ENCODE results near the gene SOX12.
A peak's percentile ranks its signal among the peaks of the same experiment; 100 is the strongest.

The SOX12 gene

DNA sequence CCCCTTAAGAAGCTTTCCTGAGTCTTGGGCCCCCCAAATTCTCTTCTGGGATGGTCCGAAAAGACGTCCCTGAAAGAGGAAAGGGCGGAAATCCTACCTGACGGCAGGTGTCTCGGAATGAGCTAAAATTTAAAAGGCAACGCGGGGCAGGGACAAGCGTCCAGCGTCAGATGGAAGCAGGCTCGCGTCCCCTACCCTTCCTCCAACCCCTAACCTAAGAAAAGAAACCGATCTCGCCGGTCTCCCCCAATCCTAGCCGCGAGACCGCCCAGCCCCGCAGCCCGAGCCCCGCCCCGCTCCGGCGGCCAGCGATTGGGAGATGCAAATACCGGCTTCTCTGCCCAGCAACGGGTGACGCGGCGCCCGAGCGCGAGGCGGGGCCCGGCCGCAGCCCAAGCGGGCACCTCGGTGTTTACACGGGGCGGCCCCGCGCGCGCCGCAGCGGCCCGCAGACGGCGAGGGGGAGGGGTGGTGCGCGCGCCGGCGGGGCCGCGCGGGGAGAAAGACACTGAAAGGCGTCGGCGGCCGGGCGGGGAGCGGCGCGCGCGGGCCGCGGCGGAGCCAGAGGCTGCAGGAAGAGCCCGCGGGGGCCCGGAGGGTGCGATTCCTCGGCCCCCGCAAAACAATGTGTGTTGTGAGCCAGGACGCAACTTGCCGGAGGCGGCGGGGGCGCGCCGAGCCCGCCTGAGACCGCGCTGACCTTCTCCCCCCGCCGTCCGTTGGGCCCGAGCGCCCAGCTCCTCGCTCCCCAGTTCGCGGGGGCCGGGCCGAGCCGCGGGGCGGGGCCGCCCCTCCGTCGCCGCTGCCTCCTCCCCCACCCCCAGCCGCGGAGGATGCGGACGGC lies at the start of gene SOX12:
SOX12 (plus strand) TSS at position 508 of the 844 bp plus-strand sequence. CDS start 373 bp downstream, outside the sequence.
- peak; percentile 98 for DNase-seq

DNA sequence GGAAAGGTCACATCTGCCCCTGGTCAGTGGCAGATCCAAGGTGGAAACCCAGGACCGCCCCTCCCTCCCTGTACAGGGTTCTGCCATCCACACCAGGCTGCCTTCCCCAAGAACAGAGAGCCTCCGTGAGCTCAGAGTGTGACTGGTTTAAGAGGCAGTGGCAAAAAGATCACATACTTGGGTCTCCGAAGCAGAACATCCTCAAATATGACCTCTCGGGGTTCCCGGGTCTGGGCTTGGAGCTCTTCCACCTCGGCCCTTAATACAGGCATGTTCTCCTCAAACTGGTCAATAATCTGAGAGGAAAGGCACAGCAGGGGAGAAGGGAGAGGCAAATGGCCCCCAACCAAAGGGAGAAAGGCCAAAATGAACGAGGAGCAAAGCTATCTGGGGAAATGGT lies 49.6 kb upstream of the SOX12 start:
- no peak for DNase-seq

DNA sequence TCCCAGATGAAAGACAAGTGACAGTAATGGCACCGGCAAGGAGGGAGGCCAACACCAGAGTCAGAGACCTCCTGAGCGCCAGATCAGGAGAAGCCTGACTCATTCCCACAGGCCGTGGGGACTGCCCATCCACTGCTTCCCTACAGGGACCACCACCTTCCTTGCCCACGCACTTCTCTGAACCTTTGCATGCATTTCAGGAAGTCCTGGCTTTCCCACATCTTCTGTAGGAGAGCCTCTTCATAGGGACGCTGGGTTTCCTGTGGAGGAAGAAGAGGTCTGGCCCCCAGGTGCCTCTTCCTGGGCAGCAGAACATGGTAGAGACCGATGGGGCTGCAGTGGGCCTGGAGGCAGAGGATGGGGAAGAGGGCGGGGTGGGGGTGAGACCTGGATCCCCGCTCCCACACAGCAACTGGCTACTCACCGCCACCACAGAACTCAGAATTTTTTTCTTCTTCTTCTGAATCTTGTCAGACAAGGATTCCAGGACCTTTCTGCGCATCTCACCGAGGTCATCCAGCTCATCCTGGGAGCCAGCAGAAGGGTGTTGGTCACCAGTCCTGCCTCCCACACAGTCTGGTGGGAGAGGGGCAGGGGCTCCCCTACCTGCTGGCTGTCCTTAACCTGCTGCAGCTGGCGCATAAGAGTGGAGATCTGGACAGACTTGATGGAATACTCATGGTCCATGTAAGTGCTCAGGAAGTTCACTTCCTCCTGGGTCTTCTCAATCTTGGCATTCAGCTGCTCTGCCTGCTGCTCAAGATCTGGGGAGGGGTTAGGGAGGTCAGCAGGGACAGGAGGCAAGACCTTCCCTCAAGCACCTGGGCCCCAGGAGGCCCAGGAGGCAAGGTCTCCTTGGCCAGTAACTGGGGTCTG lies 48.5 kb upstream of the SOX12 start:
- no peak for DNase-seq

DNA sequence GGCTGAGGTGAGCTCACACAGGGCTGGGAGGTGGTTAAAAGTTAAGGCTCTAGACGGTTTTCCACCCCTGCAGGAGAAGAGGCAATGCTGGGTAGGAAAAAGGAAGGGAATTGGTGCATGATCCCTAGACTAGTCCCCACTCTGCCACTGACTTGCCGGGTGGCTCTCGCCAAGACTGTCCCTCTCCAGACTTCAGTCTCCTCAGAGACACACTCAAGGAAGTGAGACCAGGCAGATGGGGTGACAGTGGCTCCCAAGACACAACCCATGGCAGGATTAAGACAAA lies 47.9 kb upstream of the SOX12 start:
- no peak for DNase-seq

DNA sequence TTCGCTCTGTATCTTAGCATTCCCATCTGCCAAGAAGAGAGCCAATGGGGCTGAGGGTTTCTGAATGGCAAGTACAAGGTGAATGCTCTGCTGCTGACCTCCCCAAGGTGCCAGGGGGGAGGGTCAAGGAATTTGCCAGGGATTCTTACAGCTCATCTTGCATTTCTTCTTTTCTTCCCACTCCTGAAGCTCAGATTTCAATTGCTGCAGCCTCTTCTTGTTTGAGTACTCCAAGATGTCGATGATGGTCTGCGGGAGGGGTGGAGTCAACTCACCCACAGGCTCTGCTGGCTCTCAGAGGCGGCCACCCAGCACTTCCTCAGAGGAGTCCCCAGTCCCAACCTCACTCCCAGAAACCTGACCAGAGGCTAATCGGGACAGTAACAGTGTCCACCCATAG lies 47.2 kb upstream of the SOX12 start:
- no peak for DNase-seq

DNA sequence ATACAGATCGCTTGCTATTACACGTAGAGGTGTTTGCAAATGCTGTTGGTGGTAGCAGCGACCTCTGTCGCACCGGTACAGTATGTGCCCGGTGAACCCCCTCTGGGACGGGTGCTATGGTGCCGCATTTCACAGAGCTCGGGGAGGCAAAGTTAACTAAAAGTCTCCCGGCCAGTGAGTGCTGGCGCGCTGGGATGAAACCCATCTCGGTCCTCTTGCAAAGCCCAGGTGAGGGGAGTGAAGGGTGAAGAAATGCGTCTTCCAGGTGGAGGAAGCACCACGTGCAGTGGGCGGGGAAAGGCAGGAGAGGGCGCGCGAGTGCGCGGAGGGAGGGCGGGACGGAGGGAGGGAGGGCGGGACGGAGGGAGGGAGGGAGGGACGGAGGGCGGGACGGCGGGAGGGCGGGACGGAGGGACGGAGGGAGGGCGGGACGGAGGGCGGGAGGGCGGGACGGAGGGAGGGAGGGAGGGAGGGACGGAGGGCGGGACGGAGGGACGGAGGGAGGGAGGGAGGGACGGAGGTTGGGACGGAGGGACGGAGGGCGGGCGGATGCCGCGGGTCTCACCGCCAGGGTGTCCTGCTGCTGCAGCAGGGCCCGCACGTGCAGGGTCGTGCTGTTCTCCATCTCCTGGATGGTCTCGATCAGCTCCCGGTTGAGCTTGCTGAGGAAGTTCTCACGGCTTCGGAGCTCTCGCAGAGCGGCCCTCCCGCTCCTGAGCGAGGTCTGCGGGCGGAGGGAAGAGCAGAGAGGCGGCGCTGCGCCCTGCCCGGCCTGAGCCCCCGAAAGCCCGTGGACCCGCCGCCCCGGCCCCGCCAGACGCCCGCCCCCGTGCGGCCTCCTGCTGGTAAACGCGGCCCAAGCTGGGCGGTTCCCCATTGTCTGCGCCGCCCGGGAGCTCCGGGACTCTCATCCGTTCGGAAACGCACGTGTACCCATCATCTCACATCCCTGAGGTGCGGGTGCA lies 46.5 kb upstream of the SOX12 start:
- DNase-seq: no peak

DNA sequence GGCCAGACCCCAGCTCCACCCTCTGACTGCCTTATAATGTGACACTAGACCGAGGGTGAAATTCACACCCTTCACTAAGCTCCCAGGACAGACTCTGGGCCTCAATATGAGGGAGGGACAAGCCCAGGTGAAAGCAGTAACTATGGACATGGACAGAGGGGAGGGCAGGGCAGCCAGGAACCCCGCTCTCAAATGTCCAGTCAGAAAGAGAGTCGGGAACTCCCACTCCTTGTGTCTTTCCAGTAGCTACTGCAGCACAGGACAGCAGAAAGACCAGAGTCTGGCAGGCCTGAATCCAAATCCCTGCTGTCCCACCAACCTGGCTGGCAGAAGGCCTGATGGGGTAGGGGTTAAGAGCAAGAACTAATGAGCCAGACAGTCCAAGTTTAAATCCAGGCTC lies 41.2 kb upstream of the SOX12 start:
- DNase-seq: no peak

DNA sequence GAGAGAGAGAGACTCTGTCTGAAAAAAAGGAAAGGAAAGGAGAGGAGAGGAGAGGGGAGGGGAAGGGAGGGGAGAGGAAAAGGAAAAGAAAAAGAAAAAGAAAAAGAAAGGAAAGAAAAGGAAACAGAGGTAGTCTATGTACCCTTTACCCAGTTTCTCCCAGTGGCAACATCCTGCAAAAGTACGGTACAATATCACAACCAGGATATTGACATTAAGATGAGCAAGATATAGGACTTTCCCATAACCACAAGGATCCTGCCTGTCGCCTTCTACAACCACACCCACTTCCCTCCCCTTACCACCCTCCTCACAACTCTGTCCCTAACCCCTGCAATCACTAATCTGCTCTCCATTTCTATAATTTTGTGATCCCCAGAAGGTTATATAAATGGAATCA lies 38.8 kb upstream of the SOX12 start:
- DNase-seq: no peak

DNA sequence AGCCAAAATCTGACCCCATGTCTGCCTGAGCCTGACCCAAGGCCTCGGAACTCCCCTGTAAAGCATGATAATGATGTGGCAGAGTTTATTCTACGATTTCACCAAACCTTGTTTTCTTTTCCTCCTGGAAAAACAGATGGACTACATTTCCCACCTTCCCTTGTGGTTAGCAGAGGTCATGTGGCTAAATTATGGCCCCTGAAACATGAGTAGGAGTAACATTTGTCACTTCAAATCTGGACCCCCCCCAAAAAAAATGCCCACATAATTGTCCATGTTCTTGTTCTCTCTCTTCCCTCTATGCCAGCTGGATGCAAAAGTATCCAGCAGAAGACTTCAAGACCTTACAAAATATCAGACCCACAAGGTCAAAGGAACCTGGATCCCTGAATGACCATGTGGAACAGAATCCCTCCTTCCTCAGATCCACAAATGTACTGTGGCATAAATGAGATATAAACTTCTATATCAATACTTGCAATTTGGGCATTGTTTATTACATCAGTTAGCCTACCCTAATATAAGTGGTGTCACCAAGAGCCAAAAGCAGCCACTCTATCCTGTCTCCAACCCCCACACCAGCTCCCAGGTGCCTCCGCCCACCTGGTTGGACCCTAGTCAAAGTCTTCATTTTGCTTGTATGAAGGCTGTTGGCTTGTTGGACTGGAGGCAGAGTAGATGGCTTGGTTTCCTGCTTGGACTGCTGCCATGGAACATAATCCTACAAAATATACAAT lies 36.2 kb upstream of the SOX12 start:
- no peak for DNase-seq

DNA sequence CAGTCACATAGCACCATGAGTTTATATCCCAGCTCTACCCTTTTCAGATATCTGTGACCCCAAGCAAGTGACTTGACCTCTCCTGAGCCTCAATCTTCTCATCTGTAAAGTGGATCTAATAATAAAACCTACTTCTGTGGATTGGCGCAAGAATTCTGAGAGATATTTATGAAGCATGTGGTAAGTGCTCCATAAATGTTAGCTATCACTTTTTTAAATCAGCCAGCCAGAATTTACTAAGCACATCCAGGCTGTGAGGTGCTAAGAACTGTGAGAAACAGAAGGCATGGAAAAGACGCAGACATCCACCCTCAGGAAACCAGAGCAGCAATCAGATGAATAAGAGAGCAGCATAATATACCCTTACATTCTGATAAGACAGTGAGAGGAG lies 35.7 kb upstream of the SOX12 start:
- DNase-seq: no peak

DNA sequence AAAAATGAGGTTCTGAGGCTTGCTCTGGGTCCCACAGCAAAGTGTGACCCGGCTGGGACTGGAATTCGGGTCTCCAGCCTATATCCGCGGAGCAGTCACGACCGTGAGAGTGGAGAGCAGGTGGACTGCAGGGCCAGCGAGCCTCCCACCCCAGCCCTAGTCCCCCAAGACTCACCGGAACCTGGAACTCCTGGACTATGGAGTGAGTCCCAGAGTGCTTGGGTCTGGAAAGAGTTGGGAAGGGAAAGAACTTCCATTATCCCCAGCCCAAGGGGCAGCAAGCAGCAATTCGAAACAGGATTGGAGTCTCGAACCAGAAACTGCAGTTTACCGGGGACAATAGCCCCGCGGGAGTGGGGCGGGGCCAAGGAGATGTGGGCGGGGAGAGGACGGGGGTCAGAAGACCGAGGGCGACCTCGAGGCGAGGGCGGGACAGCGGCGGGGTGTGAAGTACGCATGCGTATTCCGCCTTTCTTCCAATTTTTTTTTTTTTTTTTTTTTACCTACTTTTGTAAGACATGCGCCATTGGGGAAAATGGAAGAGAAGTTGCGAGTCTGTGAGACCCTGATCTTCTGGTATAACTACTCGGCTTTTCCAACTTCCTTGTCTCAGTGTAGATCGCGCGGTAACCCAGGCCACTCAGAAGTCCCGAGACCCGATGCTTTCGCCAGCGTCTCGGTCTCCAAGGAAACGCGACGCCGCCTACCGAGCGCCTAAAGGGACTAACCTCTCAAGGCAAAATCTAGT lies 35.1 kb upstream of the SOX12 start, which contains the start of gene C20orf96:
C20orf96 (minus strand) TSS at position 667 of the 748 bp plus-strand sequence; CDS start at position 527, 140 bp downstream.
- peak; percentile 96 for DNase-seq

DNA sequence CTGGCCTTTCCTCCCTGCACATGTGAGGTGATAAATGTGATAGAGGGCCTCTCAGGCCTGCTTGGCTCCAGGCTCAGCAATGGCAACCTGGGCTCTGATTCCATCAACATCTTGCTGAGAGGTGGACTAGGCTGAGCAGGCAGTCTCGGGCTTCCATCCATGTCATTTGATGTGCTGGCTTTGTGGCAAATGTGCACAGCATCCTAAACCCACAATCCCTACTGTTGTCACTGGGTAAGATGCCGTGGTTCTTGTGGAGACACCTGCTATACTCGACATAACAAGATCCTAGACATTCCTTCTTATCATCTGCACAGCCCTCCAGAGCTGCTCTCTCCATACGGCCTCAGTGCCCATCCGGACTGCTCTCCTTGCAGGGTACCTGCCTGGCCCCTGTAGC lies 30.8 kb upstream of the SOX12 start:
- DNase-seq: no peak

DNA sequence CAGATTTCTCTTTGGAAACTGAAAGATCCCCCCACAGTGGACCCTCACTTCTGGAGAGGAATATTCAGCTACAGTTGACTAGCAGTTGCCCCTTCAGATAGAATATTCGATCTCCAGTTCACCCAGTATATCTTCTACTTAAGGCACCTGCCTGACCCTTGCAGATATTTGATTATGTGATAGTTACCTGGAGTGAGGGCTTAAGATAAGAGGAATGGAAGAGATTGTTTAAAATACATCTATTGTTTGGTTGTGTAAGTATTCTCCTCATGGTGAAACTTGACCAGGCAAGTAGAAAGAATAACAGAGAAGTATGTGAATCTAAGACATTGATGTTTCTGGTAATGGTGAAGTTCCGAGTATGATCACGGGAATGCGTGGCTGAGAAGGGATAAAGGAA lies 29.5 kb upstream of the SOX12 start:
- DNase-seq: no peak

DNA sequence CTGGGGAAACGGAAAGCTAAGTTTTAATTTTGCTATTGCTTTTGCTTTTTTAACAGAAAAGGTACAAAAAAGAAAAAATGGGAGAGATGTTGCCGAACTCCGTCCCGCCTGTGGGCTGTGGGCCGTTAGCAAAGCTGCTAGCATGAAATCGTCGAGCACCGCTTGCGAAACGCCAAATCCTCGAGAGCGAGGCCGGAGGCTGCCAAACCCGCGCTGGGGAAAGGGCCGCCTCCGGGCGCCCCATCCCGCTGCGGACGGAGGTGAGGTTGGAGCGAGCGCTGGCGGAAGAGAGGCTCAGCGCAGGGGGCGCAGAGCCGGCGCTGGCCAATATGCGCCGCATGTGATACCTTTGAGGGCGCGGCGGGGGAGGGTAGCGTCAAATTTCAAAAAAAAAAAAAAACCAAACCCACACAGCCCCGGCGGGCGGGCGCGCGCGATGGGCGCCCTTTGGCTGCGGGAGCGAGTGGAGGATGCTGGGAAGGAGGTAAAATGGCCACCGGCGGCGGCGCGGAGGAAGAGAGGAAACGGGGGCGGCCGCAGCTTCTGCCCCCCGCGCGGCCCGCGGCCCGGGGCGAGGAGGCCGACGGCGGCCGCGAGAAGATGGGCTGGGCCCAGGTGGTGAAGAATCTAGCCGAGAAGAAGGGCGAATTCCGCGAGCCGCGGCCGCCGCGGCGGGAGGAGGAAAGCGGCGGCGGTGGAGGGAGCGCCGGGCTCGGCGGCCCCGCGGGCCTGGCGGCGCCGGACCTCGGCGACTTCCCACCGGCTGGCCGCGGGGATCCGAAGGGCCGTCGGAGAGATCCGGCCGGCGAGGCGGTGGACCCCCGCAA lies 28.0 kb upstream of the SOX12 start, which contains the start of gene ZCCHC3:
ZCCHC3 (plus strand) TSS at position 473 of the 827 bp plus-strand sequence; CDS start at position 490, 17 bp downstream.
- DNase-seq: peak; percentile 95

DNA sequence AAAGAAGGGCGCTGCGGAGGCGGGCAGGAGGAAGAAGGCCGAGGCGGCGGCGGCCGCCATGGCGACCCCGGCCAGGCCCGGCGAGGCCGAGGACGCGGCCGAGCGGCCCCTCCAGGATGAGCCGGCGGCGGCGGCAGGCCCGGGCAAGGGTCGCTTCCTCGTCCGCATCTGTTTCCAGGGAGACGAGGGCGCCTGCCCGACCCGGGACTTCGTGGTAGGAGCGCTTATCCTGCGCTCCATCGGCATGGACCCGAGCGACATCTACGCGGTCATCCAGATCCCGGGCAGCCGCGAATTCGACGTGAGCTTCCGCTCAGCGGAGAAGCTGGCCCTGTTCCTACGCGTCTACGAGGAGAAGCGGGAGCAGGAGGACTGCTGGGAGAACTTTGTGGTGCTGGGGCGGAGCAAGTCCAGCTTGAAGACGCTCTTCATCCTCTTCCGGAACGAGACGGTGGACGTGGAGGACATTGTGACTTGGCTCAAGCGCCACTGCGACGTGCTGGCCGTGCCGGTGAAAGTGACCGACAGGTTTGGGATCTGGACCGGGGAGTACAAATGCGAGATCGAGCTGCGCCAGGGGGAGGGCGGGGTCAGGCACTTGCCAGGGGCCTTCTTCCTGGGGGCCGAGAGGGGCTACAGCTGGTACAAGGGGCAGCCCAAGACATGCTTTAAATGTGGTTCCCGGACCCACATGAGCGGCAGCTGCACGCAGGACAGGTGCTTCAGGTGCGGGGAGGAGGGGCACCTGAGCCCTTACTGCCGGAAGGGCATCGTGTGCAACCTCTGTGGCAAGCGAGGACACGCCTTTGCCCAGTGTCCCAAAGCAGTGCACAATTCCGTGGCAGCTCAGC lies 27.2 kb upstream of the SOX12 start:
- peak; percentile 69 for DNase-seq

DNA sequence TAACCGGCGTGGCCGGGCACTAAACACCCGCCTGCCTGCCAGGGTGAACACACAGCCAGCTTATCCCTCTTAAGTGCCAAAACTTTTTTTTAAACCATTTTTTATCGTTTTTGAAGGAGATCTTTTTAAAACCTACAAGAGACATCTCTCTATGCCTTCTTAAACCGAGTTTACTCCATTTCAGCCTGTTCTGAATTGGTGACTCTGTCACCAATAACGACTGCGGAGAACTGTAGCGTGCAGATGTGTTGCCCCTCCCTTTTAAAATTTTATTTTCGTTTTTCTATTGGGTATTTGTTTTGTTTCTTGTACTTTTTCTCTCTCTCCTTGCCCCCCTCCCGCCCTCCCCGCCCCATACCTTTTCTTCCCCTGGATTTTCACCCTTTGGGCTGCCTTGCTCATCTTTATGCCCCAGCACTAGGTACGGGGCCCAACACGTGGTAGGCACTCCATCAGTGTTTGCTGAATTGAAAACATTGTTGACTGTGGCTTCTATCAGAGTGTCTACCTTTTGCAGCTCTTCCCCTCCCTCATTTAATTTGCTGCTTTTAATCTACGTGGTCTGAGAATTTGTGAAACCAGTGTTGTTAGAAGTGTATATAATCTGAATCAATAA lies 26.5 kb upstream of the SOX12 start:
- no peak for DNase-seq

DNA sequence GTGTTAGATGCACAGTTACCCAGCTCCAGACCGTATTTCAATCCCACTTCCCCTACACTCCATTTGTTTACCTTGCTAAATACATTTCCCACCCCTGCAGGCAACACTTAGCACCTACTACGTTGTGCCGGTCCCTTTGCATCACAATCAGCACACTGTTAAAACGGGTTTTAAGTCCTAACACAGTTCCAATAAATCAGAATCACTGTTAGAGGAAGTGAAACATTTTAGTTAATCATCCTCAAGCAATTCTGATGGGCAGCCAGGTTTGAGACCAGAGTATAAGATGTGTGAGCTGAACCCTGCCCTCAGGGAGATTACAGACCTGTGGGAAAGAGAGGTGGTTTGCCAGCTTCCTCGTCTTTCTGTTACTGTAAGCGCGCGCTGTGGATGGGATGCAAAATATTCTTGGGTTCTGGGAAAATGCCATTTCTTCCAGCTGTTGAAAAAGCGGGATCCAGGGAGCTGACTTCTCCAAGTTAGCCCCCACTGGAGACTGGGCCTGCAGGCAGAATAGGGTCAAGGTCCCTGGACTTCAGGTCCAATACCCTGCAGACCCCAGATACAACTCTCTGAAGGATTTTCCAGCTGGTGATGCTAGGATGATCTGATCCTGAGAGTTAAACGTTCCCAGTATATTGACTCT lies 24.9 kb upstream of the SOX12 start:
- DNase-seq: no peak

Measured in NCI-H82 (cell line).